Fibroblast of lung (primary cell): ENCODE results near the gene ADCY9. TPM values are rescaled to one million over a fixed set of nuclear protein-coding genes. Genes with fewer than 3 reads are reported as not detected.

ENCODE experiments used
- DNase-seq, 2 donors: peaks; one replicate each; pipeline versions ENCODE4 v3.0.0 to v3.0.0-alpha.2; 2010; ENCODE audit warnings: low read depth in 2 of 2
- H2AFZ ChIP-seq: 2 replicates; pipeline ENCODE4 v1.5.1; 2012; ENCODE audit warnings: low read length, control low read depth, inconsistent platforms
- H3K27ac ChIP-seq: 2 replicates; pipeline ENCODE4 v1.5.1; 2011; ENCODE audit warnings: low read length, control low read depth; ENCODE audit not compliant: insufficient read depth
- H3K27me3 ChIP-seq: 2 replicates; pipeline ENCODE4 v1.5.1; 2011; ENCODE audit warnings: mild to moderate bottlenecking, low read length; ENCODE audit not compliant: control insufficient read depth, insufficient read depth
- H3K36me3 ChIP-seq: 2 replicates; pipeline ENCODE4 v1.5.1; 2011; ENCODE audit warnings: low read length; ENCODE audit not compliant: control insufficient read depth, insufficient read depth
- H3K4me1 ChIP-seq: 2 replicates; pipeline ENCODE4 v1.5.1; 2011; ENCODE audit warnings: low read length; ENCODE audit not compliant: control insufficient read depth, insufficient read depth; ENCODE audit errors: extremely low read depth
- H3K4me2 ChIP-seq: 2 replicates; pipeline ENCODE4 v1.5.1; 2011; ENCODE audit warnings: low read length, control low read depth; ENCODE audit not compliant: insufficient read depth; ENCODE audit errors: extremely low read depth
- H3K4me3 ChIP-seq, 4 experiments: fragments of 200-600 bp in 1 of 4; sonication (generic) in 1 of 4; replicated peaks in 1 of 4; 2 replicates each; pipeline ENCODE4 v1.5.1; 2011 to 2016; ENCODE audit warnings: low read length in 4 of 4, low read depth in 3 of 4, mild to moderate bottlenecking in 3 of 4, control low read depth in 2 of 4, inconsistent platforms in 1 of 4, mixed read lengths in 1 of 4; ENCODE audit not compliant: insufficient read depth in 1 of 4; ENCODE audit errors: control extremely low read depth in 1 of 4
- H3K79me2 ChIP-seq: 2 replicates; pipeline ENCODE4 v1.5.1; 2012; ENCODE audit warnings: mild to moderate bottlenecking, low read length, inconsistent platforms; ENCODE audit not compliant: control insufficient read depth, insufficient read depth
- H3K9ac ChIP-seq: 2 replicates; pipeline ENCODE4 v1.5.1; 2011; ENCODE audit warnings: mild to moderate bottlenecking, low read length, control low read depth; ENCODE audit not compliant: insufficient read depth
- H3K9me3 ChIP-seq: 2 replicates; pipeline ENCODE4 v1.5.1; 2012; ENCODE audit warnings: low read depth, low read length; ENCODE audit not compliant: control insufficient read depth, insufficient read depth
- H4K20me1 ChIP-seq: 2 replicates; pipeline ENCODE4 v1.5.1; 2011; ENCODE audit warnings: low read length; ENCODE audit not compliant: control insufficient read depth, insufficient read depth; ENCODE audit errors: extremely low read depth
- EZH2 ChIP-seq: IDR thresholded peaks from 2 replicates; pipeline ENCODE4 v1.5.1; 2012; ENCODE audit warnings: low read length, control low read depth, mild to moderate bottlenecking; ENCODE audit errors: missing control alignments
- polyA plus RNA-seq, 2 donors: library from polyadenylated mRNA; depleted of rRNA in 1 of 2; stranded (reverse) in 1 of 2; unstranded in 1 of 2; fragments of >200 nt; gene quantifications; 2 replicates each; pipeline ENCODE4 v1.2.1, GENCODE V29; 2011 to 2012; ENCODE audit warnings: missing spikeins in 1 of 2
- total RNA-seq: library from RNA; depleted of rRNA; stranded (reverse); fragments of >200 nt; gene quantifications from 2 replicates; pipeline ENCODE4 v1.2.1, GENCODE V29; 2014
- TF ChIP-seq, protein P1 (sequence below), 2 donors: IDR thresholded peaks in 1 of 2; conservative IDR thresholded peaks in 1 of 2; 1 replicate in 1 of 2; 2 replicates in 1 of 2; pipeline ENCODE4 v1.5.1; 2011 to 2012; ENCODE audit warnings: low read length in 2 of 2, control low read depth in 1 of 2, inconsistent platforms in 1 of 2, low read depth in 1 of 2, mild to moderate bottlenecking in 1 of 2

ADCY9 gene
- total and polyA plus RNA-seq, 2 donors (not counting 1 experiment from before 2014, with no cell fraction given) = 22.1 to 37.0 TPM

DNA sequence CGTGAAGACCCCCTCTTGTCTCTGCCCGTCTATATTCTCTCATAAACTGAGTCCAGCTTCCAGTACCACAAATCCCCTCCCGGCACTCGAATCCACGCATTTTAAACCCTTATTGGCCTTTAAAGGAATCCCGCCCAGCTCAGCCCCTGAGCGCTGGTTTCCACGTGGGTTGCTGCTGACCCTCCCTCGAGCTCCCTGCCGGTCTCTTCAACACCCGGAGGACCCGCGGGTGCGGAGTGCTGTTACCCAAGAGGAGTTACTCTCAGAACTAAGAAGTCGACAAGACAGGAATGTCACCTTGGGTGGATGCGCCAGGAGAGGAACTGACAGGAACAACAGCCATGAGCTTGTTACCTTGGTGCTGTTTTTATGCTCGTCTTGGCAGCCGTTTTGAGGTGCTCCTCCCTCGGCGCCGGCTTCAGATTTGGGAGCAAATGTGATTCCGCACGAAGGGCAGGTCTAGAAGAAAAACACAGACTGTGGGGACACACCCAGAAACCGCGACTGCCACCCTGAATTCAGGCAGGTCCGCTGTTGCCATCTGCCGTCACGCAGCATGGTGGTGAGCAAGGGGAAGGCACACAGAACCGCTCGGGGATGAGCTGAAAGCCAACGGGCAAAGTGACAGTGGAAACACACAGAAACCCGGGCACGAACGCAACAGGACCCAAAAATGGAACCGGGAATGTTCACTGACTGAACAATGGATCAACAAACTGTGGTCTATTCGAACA is 123.0 kb downstream of the ADCY9 start:
- TF ChIP-seq, protein P1, sequence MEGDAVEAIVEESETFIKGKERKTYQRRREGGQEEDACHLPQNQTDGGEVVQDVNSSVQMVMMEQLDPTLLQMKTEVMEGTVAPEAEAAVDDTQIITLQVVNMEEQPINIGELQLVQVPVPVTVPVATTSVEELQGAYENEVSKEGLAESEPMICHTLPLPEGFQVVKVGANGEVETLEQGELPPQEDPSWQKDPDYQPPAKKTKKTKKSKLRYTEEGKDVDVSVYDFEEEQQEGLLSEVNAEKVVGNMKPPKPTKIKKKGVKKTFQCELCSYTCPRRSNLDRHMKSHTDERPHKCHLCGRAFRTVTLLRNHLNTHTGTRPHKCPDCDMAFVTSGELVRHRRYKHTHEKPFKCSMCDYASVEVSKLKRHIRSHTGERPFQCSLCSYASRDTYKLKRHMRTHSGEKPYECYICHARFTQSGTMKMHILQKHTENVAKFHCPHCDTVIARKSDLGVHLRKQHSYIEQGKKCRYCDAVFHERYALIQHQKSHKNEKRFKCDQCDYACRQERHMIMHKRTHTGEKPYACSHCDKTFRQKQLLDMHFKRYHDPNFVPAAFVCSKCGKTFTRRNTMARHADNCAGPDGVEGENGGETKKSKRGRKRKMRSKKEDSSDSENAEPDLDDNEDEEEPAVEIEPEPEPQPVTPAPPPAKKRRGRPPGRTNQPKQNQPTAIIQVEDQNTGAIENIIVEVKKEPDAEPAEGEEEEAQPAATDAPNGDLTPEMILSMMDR (conservative IDR thresholded peaks at IDR 0.05 in 1 of 2, IDR thresholded peaks at IDR 0.05 in 1 of 2; ENCODE audit: low read depth in 1 of 2, low read length in 2 of 2) = no peak
- TF ChIP-seq EZH2 = no peak
- Histone ChIP-seq H2AFZ (no peak overlapping the region), H3K79me2 (no peaks in the 10 kb centered on the region), H3K4me2 (no peak overlapping the region), H3K27me3 (no peaks in the 10 kb centered on the region), H3K4me3 (no peak overlapping the region), H3K9ac (no peak overlapping the region), H3K36me3 (no peaks in the 10 kb centered on the region), H3K4me1 (peaks cover 2% of the 10 kb centered on the region), H3K27ac (no peak overlapping the region), H3K9me3 (no peaks in the 10 kb centered on the region), H4K20me1 (no peaks in the 10 kb centered on the region)
- no peak for DNase-seq

DNA sequence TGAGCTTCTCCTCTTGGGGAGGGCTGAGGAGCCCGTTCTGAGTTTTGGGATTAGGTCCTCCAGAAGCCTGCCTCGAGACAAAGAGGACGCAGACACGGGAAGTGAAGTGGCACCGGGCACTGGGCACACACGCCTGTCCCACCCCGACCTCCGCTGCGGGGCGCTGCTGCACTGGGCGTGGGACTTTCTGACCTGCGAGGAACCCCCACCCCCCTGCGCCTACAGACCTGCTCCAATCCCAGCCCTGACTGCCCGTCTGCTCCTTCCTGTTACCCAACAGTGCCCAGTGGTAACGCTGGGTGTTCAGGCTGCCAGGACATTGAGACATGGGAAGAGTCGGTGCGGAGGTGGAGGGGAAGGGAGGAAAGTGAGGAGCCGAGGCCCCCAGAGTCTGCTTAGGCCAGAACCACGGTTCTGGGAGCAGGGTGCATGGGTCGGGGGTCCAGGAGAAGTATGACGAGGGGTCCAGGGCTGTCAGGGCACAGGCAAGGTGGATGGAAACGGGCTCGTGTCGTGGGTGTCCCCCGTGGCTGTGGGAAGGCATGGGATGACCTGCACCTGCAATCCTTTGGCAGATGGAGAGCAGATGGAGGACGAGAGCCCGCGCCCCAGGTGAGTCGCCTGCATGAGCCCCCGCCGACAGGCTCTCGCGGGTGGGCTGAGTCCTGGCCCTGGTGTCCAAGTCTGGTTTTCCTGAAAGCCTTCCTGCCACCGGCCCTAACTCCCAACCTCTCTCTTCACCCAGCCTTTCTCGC is 123.8 kb downstream of the ADCY9 start:
- TF ChIP-seq, protein P1 (conservative IDR thresholded peaks at IDR 0.05 in 1 of 2, IDR thresholded peaks at IDR 0.05 in 1 of 2; ENCODE audit: low read depth in 1 of 2, low read length in 2 of 2) = no peak
- TF ChIP-seq EZH2 = no peak
- H3K9ac ChIP-seq = no peak overlapping the region
- H3K4me2 ChIP-seq = no peak overlapping the region
- H3K9me3 ChIP-seq = no peaks in the 10 kb centered on the region
- H3K4me1 ChIP-seq = no peaks in the 10 kb centered on the region
- H3K27me3 ChIP-seq = no peaks in the 10 kb centered on the region
- H3K4me3 ChIP-seq = no peak overlapping the region
- DNase-seq = no peak
- no peak overlapping the region for H3K27ac ChIP-seq
- no peaks in the 10 kb centered on the region for H4K20me1 ChIP-seq
- no peak overlapping the region for H2AFZ ChIP-seq
- H3K36me3 ChIP-seq = no peaks in the 10 kb centered on the region
- no peaks in the 10 kb centered on the region for H3K79me2 ChIP-seq

DNA sequence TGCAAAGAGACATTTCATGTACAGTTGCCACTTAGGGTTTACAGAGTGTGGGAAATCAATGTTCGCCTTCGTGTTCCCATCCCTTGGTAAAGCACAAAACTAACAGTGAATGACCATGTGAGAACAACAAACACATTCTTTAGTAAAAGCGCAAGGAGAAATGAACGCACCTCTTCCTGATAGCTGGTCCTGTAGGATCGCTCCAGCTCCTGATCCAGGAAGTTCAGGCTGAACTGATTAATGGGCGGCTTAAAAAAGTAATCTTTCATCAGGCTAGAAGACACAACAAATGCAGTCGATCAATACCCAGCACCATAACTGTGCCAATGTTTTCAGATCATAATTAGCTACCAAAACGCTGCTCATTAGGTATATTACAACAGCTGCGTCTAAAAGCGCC is 127.4 kb downstream of the ADCY9 start:
- no peak for DNase-seq
- no peak overlapping the region for H2AFZ ChIP-seq
- no peak for TF ChIP-seq EZH2
- TF ChIP-seq, protein P1 (conservative IDR thresholded peaks at IDR 0.05 in 1 of 2, IDR thresholded peaks at IDR 0.05 in 1 of 2; ENCODE audit: low read depth in 1 of 2, low read length in 2 of 2) = no peak

More for the DNA sequence above, 127.4 kb downstream of the ADCY9 start:
- no peaks in the 10 kb centered on the region for H4K20me1 ChIP-seq
- H3K9ac ChIP-seq = no peak overlapping the region
- no peak overlapping the region for H3K27ac ChIP-seq
- H3K9me3 ChIP-seq = no peaks in the 10 kb centered on the region
- H3K27me3 ChIP-seq = no peaks in the 10 kb centered on the region
- no peak overlapping the region for H3K4me3 ChIP-seq
- H3K4me1 ChIP-seq = no peaks in the 10 kb centered on the region
- H3K36me3 ChIP-seq = no peaks in the 10 kb centered on the region
- no peaks in the 10 kb centered on the region for H3K79me2 ChIP-seq
- no peak overlapping the region for H3K4me2 ChIP-seq
